Measurements from ENCODE around the gene TCP11L2. TPM values are rescaled to one million over a fixed set of nuclear protein-coding genes. Genes with fewer than 3 reads are reported as not detected.

TCP11L2 gene
- total and polyA plus RNA-seq, 2 of the 8 experiments (the other 6 are each of a cell fraction or from before 2014, with no cell fraction given) = 2.1 to 7.1 TPM

GRCh38 chr12:106274575-106275121 is 27.9 kb upstream of the TCP11L2 start (continued):
- TF ChIP-seq CHD7 (IDR thresholded peaks at IDR 0.05; ENCODE audit: insufficient replicate concordance, low read length) (no peak), TCF12 (IDR thresholded peaks at IDR 0.05; ENCODE audit: low read depth, low read length) (no peak), USF2 (IDR thresholded peaks at IDR 0.05; ENCODE audit: low read length) (no peak), MAFK (IDR thresholded peaks at IDR 0.05; ENCODE audit: low read depth, low read length) (no peak), SP2 (IDR thresholded peaks at IDR 0.05; ENCODE audit: low read length) (no peak), EP300 (IDR thresholded peaks at IDR 0.05; ENCODE audit: borderline replicate concordance in 1 of 2, low read depth in 2 of 2, low read length in 2 of 2) (no peak), PHF8 (conservative IDR thresholded peaks at IDR 0.05; ENCODE audit: low read depth, low read length) (no peak), NANOG (IDR thresholded peaks at IDR 0.05; ENCODE audit: insufficient read depth, low read depth, low read length, poor library complexity, severe bottlenecking) (no peak), TEAD4 (IDR thresholded peaks at IDR 0.05; ENCODE audit: low read depth, low read length) (no peak), POLR2AphosphoS5 (IDR thresholded peaks at IDR 0.05; ENCODE audit: low read depth, low read length) (no peak)
